Measurements from ENCODE around the gene NRCAM. TPM values are rescaled to one million over a fixed set of nuclear protein-coding genes. Genes with fewer than 3 reads are reported as not detected.
A peak's percentile ranks its signal among the peaks of the same experiment; 100 is the strongest.

Gene NRCAM
- total RNA-seq, 1 donor: 1.3 TPM

- H3K4me3 ChIP-seq (ENCODE audit: low read depth, low read length): no peak overlapping the region
- no peak for DNase-seq (ENCODE audit: low read depth)
- TF ChIP-seq, protein P1, sequence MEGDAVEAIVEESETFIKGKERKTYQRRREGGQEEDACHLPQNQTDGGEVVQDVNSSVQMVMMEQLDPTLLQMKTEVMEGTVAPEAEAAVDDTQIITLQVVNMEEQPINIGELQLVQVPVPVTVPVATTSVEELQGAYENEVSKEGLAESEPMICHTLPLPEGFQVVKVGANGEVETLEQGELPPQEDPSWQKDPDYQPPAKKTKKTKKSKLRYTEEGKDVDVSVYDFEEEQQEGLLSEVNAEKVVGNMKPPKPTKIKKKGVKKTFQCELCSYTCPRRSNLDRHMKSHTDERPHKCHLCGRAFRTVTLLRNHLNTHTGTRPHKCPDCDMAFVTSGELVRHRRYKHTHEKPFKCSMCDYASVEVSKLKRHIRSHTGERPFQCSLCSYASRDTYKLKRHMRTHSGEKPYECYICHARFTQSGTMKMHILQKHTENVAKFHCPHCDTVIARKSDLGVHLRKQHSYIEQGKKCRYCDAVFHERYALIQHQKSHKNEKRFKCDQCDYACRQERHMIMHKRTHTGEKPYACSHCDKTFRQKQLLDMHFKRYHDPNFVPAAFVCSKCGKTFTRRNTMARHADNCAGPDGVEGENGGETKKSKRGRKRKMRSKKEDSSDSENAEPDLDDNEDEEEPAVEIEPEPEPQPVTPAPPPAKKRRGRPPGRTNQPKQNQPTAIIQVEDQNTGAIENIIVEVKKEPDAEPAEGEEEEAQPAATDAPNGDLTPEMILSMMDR (IDR thresholded peaks at IDR 0.05; ENCODE audit: insufficient read depth, low read depth, low read length): no peak
Observed at GRCh38 chr7:108245523-108246226, 210.6 kb downstream of the NRCAM start.

GRCh38 chr7:108244110-108244509 is 212.1 kb downstream of the NRCAM start:
- H3K4me3 ChIP-seq (ENCODE audit: low read depth, low read length): no peak overlapping the region
- TF ChIP-seq, protein P1 (IDR thresholded peaks at IDR 0.05; ENCODE audit: insufficient read depth, low read depth, low read length): no peak
- DNase-seq (ENCODE audit: low read depth): no peak

- TF ChIP-seq, protein P1 (IDR thresholded peaks at IDR 0.05; ENCODE audit: insufficient read depth, low read depth, low read length): no peak
- no peak overlapping the region for H3K4me3 ChIP-seq (ENCODE audit: low read depth, low read length)
- no peak for DNase-seq (ENCODE audit: low read depth)
Observed at GRCh38 chr7:108239501-108240225, 216.6 kb downstream of the NRCAM start.

- TF ChIP-seq, protein P1 (IDR thresholded peaks at IDR 0.05; ENCODE audit: insufficient read depth, low read depth, low read length): no peak
- DNase-seq (ENCODE audit: low read depth): no peak
- H3K4me3 ChIP-seq (ENCODE audit: low read depth, low read length): no peak overlapping the region
Observed at GRCh38 chr7:108236681-108237415, 219.4 kb downstream of the NRCAM start.

DNA sequence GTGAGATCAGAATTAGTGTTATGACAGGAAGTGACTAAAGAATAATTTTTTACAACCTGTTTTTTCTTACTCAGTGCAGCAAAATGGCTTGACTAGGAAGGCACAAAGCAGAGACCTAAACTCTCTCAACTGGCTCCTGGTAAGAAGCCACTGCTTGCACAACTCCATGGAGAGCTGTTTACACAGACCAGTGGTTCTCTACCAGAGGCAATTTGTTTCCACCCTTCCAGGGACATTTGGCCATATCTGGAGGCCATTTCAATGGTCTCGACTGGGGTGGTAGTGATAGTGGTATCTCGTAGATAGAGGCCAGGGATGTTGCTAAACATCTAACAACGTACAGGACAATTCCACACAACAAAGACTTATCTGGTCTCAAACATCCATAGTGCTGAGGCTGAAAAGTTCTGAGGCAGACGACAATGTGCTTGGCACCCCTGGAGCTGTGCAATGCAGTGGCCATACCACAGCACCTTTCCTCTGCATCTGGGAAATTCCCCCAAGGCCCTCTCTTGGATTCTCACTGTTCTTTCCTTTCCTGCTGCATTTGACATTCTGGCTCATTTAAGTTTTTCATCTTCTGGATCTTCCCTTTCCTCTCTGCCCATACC is 220.7 kb downstream of the NRCAM start:
- TF ChIP-seq, protein P1 (IDR thresholded peaks at IDR 0.05; ENCODE audit: insufficient read depth, low read depth, low read length): no peak
- peak; percentile 34 for DNase-seq (ENCODE audit: low read depth)
- H3K4me3 ChIP-seq (ENCODE audit: low read depth, low read length): no peak overlapping the region

GRCh38 chr7:108234971-108235450 is 221.2 kb downstream of the NRCAM start:
- DNase-seq (ENCODE audit: low read depth): no peak
- H3K4me3 ChIP-seq (ENCODE audit: low read depth, low read length): no peak overlapping the region
- TF ChIP-seq, protein P1 (IDR thresholded peaks at IDR 0.05; ENCODE audit: insufficient read depth, low read depth, low read length): no peak
